ENCODE data around the gene MPC1. TPM values are rescaled to one million over a fixed set of nuclear protein-coding genes. Genes with fewer than 3 reads are reported as not detected.
A peak's percentile ranks its signal among the peaks of the same experiment; 100 is the strongest.
"Not testable (repeated sequence)": the region's sequence is repeated elsewhere in the genome, so short reads cannot be mapped to it uniquely, and the experiment has no call there.

The MPC1 gene
- total RNA-seq, 1 donor from 2014 or later = 17.0 TPM

GRCh38 chr6:166400649-166401250 is 18.0 kb upstream of the MPC1 start:
- peaks cover 11% of the 10 kb centered on the region for H3K4me1 Mint-ChIP-seq (ENCODE audit: low read depth, unreplicated experiment)
- not testable (repeated sequence) for H3K4me3 Mint-ChIP-seq (ENCODE audit: unreplicated experiment); H3K27me3 Mint-ChIP-seq (ENCODE audit: unreplicated experiment); H3K36me3 Mint-ChIP-seq (ENCODE audit: unreplicated experiment); H3K27ac Mint-ChIP-seq (ENCODE audit: unreplicated experiment); H3K9me3 Mint-ChIP-seq (ENCODE audit: unreplicated experiment)
- DNase-seq = peak; percentile 65
- peak; percentile 81 for TF ChIP-seq CTCF (IDR thresholded peaks at IDR 0.05; ENCODE audit: partially characterized antibody, unreplicated experiment)

GRCh38 chr6:166400181-166400580 is 17.4 kb upstream of the MPC1 start:
- TF ChIP-seq CTCF (IDR thresholded peaks at IDR 0.05; ENCODE audit: partially characterized antibody, unreplicated experiment) = no peak
- no peak for DNase-seq
- Mint-ChIP-seq H3K36me3 (ENCODE audit: unreplicated experiment) (no peaks in the 10 kb centered on the region), H3K27ac (ENCODE audit: unreplicated experiment) (no peak overlapping the region), H3K9me3 (ENCODE audit: unreplicated experiment) (peaks cover 4% of the 10 kb centered on the region), H3K27me3 (ENCODE audit: unreplicated experiment) (peaks cover 2% of the 10 kb centered on the region), H3K4me1 (ENCODE audit: low read depth, unreplicated experiment) (peaks cover 11% of the 10 kb centered on the region), H3K4me3 (ENCODE audit: unreplicated experiment) (no peak overlapping the region)

GRCh38 chr6:166398348-166398747 is 15.6 kb upstream of the MPC1 start:
- DNase-seq = no peak
- H3K9me3 Mint-ChIP-seq (ENCODE audit: unreplicated experiment) = peaks cover 2% of the 10 kb centered on the region
- H3K36me3 Mint-ChIP-seq (ENCODE audit: unreplicated experiment) = no peaks in the 10 kb centered on the region
- H3K27me3 Mint-ChIP-seq (ENCODE audit: unreplicated experiment) = peaks cover 2% of the 10 kb centered on the region
- H3K4me3 Mint-ChIP-seq (ENCODE audit: unreplicated experiment) = no peak overlapping the region
- H3K27ac Mint-ChIP-seq (ENCODE audit: unreplicated experiment) = no peak overlapping the region
- peaks cover 11% of the 10 kb centered on the region for H3K4me1 Mint-ChIP-seq (ENCODE audit: low read depth, unreplicated experiment)
- no peak for TF ChIP-seq CTCF (IDR thresholded peaks at IDR 0.05; ENCODE audit: partially characterized antibody, unreplicated experiment)

- peaks cover 2% of the 10 kb centered on the region for H3K27me3 Mint-ChIP-seq (ENCODE audit: unreplicated experiment)
- H3K9me3 Mint-ChIP-seq (ENCODE audit: unreplicated experiment) = peaks cover 2% of the 10 kb centered on the region
- no peak for DNase-seq
- TF ChIP-seq CTCF (IDR thresholded peaks at IDR 0.05; ENCODE audit: partially characterized antibody, unreplicated experiment) = no peak
- no peak overlapping the region for H3K4me3 Mint-ChIP-seq (ENCODE audit: unreplicated experiment)
- peaks cover 8% of the 10 kb centered on the region for H3K4me1 Mint-ChIP-seq (ENCODE audit: low read depth, unreplicated experiment)
- no peaks in the 10 kb centered on the region for H3K36me3 Mint-ChIP-seq (ENCODE audit: unreplicated experiment)
- no peak overlapping the region for H3K27ac Mint-ChIP-seq (ENCODE audit: unreplicated experiment)
Observed at GRCh38 chr6:166397849-166398248, 15.1 kb upstream of the MPC1 start.

- no peaks in the 10 kb centered on the region for H3K36me3 Mint-ChIP-seq (ENCODE audit: unreplicated experiment)
- H3K9me3 Mint-ChIP-seq (ENCODE audit: unreplicated experiment) = no peaks in the 10 kb centered on the region
- no peak for TF ChIP-seq CTCF (IDR thresholded peaks at IDR 0.05; ENCODE audit: partially characterized antibody, unreplicated experiment)
- H3K4me1 Mint-ChIP-seq (ENCODE audit: low read depth, unreplicated experiment) = no peaks in the 10 kb centered on the region
- peaks cover 2% of the 10 kb centered on the region for H3K27me3 Mint-ChIP-seq (ENCODE audit: unreplicated experiment)
- no peak overlapping the region for H3K27ac Mint-ChIP-seq (ENCODE audit: unreplicated experiment)
- DNase-seq = no peak
- H3K4me3 Mint-ChIP-seq (ENCODE audit: unreplicated experiment) = no peak overlapping the region
Observed at GRCh38 chr6:166395778-166396177, 13.0 kb upstream of the MPC1 start.
